H1 (cell line): ENCODE results near the gene TPD52L1. TPM values are rescaled to one million over a fixed set of nuclear protein-coding genes. Genes with fewer than 3 reads are reported as not detected.

Source experiments
- SIRT6 ChIP-seq: IDR thresholded peaks from one replicate; pipeline ENCODE4 v1.7.1; 2012; ENCODE audit warnings: low read length, inconsistent platforms
- polyA plus RNA-seq, 7 experiments: library from polyadenylated mRNA; depleted of rRNA in 3 of 7; stranded (reverse) in 5 of 7; unstranded in 2 of 7; fragments of >200 nt in 5 of 7; fragments of 200-250 nt in 2 of 7; gene quantifications; 1 replicate in 5 of 7; 2 replicates in 1 of 7; 4 replicates in 1 of 7; pipeline versions ENCODE4 v1.2.1 to v1.2.3, GENCODE V29; 2011 to 2013; ENCODE audit warnings: missing spikeins in 2 of 7, mixed read lengths in 2 of 7
- total RNA-seq: library from RNA; stranded (reverse); fragmentation: NEBNext Ultra II Directional; extraction: Animal tissue kit (Norgen Biotek cat#: 25700); gene quantifications from 2 replicates; pipeline ENCODE4 v1.2.1, GENCODE V29; 2021
- TF ChIP-seq, protein P1 (sequence below), 3 experiments: IDR thresholded peaks; 1 replicate in 2 of 3; 2 replicates in 1 of 3; pipeline versions ENCODE4 v1.5.1 to v1.6.1; 2011; ENCODE audit warnings: low read length in 3 of 3, mild to moderate bottlenecking in 3 of 3, inconsistent platforms in 2 of 3, low read depth in 1 of 3, moderate library complexity in 1 of 3; ENCODE audit not compliant: insufficient read depth in 1 of 3; ENCODE audit errors: control extremely low read depth in 1 of 3

Gene TPD52L1
- total and polyA plus RNA-seq, 2 of the 8 experiments (the other 6 are each of a cell fraction or from before 2014, with no cell fraction given): 7.4 to 14.2 TPM

DNA sequence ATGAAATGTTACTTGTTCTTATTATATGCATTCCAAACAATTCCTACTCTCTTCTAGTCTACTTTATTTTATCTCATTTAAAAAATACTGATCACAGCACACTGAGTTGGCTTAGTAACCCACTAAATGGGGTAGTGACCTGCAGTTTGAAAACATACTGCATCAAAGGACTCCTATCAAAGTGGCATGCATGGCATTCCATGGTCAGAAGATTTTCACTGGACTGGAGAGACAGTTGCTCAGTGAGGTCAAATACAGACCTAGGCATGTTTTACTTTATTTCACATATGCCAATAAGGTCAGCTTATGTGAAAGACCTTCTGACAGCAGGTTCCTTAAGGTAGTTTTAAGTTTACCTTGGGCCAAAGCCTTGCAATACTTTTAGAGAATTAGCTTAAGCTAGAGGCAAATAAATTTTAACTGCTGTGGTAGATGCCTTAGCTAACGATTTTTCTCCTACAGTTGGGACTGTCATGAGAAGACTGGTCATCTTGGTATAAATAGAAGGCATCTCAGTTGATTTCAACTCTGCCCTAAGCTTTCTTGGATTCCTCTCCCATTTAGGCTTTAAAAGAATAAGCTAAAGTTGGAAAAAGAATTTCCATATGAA is 35.1 kb downstream of the TPD52L1 start (continued):
- TF ChIP-seq, protein P1, sequence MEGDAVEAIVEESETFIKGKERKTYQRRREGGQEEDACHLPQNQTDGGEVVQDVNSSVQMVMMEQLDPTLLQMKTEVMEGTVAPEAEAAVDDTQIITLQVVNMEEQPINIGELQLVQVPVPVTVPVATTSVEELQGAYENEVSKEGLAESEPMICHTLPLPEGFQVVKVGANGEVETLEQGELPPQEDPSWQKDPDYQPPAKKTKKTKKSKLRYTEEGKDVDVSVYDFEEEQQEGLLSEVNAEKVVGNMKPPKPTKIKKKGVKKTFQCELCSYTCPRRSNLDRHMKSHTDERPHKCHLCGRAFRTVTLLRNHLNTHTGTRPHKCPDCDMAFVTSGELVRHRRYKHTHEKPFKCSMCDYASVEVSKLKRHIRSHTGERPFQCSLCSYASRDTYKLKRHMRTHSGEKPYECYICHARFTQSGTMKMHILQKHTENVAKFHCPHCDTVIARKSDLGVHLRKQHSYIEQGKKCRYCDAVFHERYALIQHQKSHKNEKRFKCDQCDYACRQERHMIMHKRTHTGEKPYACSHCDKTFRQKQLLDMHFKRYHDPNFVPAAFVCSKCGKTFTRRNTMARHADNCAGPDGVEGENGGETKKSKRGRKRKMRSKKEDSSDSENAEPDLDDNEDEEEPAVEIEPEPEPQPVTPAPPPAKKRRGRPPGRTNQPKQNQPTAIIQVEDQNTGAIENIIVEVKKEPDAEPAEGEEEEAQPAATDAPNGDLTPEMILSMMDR (IDR thresholded peaks at IDR 0.05; ENCODE audit: control extremely low read depth in 1 of 3, insufficient read depth in 1 of 3, low read depth in 1 of 3, low read length in 3 of 3): no peak
- no peak for TF ChIP-seq SIRT6
